Measurements from ENCODE around the gene NAGPA. TPM values are rescaled to one million over a fixed set of nuclear protein-coding genes. Genes with fewer than 3 reads are reported as not detected.
"Not testable (repeated sequence)": the region's sequence is repeated elsewhere in the genome, so short reads cannot be mapped to it uniquely, and the experiment has no call there.

NAGPA gene
- 11.6 and 12.5 TPM in 2 replicates for total RNA-seq

- no peaks in the 10 kb centered on the region for H3K27me3 Mint-ChIP-seq (ENCODE audit: insufficient read depth)
- intact Hi-C loops (cut with micrococcal nuclease), result loop anchor here (1.0 to 5.0 kb wide), 4 partner anchors 38 to 186 kb away; partner anchors contain the start of genes ALG1, EEF2KMT, GLYR1 and SEC14L5
- peaks cover 15% of the 10 kb centered on the region for H3K4me1 Mint-ChIP-seq (ENCODE audit: low read depth)
- H3K9me3 Mint-ChIP-seq, result no peaks in the 10 kb centered on the region
- no peaks in the 10 kb centered on the region for H3K36me3 Mint-ChIP-seq (ENCODE audit: low read depth)
- H3K4me3 Mint-ChIP-seq, result peak within 1 kb of the TSS; percentile 85
- peak within 1 kb of the TSS; percentile 76 for H3K27ac Mint-ChIP-seq
- peak; percentile 78 for DNase-seq (ENCODE audit: low spot score)
Measured at GRCh38 chr16:5033256-5034166, at the start of gene NAGPA. Gene NAGPA (minus strand): TSS chr16:5033935. CDS start chr16:5033914, 21 bp downstream.

- peaks cover 19% of the 10 kb centered on the region for H3K36me3 Mint-ChIP-seq (ENCODE audit: low read depth)
- H3K27me3 Mint-ChIP-seq (ENCODE audit: insufficient read depth); H3K9me3 Mint-ChIP-seq; H3K4me3 Mint-ChIP-seq; intact Hi-C loops (cut with micrococcal nuclease); DNase-seq (ENCODE audit: low spot score); H3K4me1 Mint-ChIP-seq (ENCODE audit: low read depth); H3K27ac Mint-ChIP-seq: not testable (repeated sequence)
Measured at GRCh38 chr16:5080996-5081395, 47.3 kb upstream of the NAGPA start.

- H3K4me1 Mint-ChIP-seq (ENCODE audit: low read depth); H3K27ac Mint-ChIP-seq; H3K9me3 Mint-ChIP-seq; DNase-seq (ENCODE audit: low spot score); intact Hi-C loops (cut with micrococcal nuclease); H3K4me3 Mint-ChIP-seq; H3K27me3 Mint-ChIP-seq (ENCODE audit: insufficient read depth): not testable (repeated sequence)
- H3K36me3 Mint-ChIP-seq (ENCODE audit: low read depth), result peaks cover 21% of the 10 kb centered on the region
Measured at GRCh38 chr16:5080461-5080860, 46.7 kb upstream of the NAGPA start.

- no peaks in the 10 kb centered on the region for H3K4me1 Mint-ChIP-seq (ENCODE audit: low read depth)
- no peak for DNase-seq (ENCODE audit: low spot score)
- H3K27me3 Mint-ChIP-seq (ENCODE audit: insufficient read depth), result no peaks in the 10 kb centered on the region
- no peak overlapping the region for H3K27ac Mint-ChIP-seq
- H3K4me3 Mint-ChIP-seq, result no peak overlapping the region
- H3K36me3 Mint-ChIP-seq (ENCODE audit: low read depth), result peaks cover 9% of the 10 kb centered on the region
- no peaks in the 10 kb centered on the region for H3K9me3 Mint-ChIP-seq
- intact Hi-C loops (cut with micrococcal nuclease), result no loop called here
Measured at GRCh38 chr16:5078626-5079025, 44.9 kb upstream of the NAGPA start.

GRCh38 chr16:5077304-5077703, 43.6 kb upstream of the NAGPA start:
- intact Hi-C loops (cut with micrococcal nuclease), result no loop called here
- no peaks in the 10 kb centered on the region for H3K9me3 Mint-ChIP-seq
- DNase-seq (ENCODE audit: low spot score), result no peak
- peaks cover 11% of the 10 kb centered on the region for H3K36me3 Mint-ChIP-seq (ENCODE audit: low read depth)
- H3K4me1 Mint-ChIP-seq (ENCODE audit: low read depth), result peaks cover 12% of the 10 kb centered on the region
- H3K27ac Mint-ChIP-seq, result no peak overlapping the region
- H3K27me3 Mint-ChIP-seq (ENCODE audit: insufficient read depth), result no peaks in the 10 kb centered on the region
- no peak overlapping the region for H3K4me3 Mint-ChIP-seq

- H3K9me3 Mint-ChIP-seq, result no peaks in the 10 kb centered on the region
- intact Hi-C loops (cut with micrococcal nuclease), result no loop called here
- H3K27me3 Mint-ChIP-seq (ENCODE audit: insufficient read depth), result peaks cover 2% of the 10 kb centered on the region
- no peak for DNase-seq (ENCODE audit: low spot score)
- no peak overlapping the region for H3K27ac Mint-ChIP-seq
- peaks cover 11% of the 10 kb centered on the region for H3K36me3 Mint-ChIP-seq (ENCODE audit: low read depth)
- peaks cover 24% of the 10 kb centered on the region for H3K4me1 Mint-ChIP-seq (ENCODE audit: low read depth)
- H3K4me3 Mint-ChIP-seq, result no peak overlapping the region
Measured at GRCh38 chr16:5075637-5076036, 41.9 kb upstream of the NAGPA start.

GRCh38 chr16:5073771-5074170, 40.0 kb upstream of the NAGPA start:
- not testable (repeated sequence) for H3K9me3 Mint-ChIP-seq; DNase-seq (ENCODE audit: low spot score); H3K4me3 Mint-ChIP-seq; H3K27ac Mint-ChIP-seq; H3K36me3 Mint-ChIP-seq (ENCODE audit: low read depth); H3K27me3 Mint-ChIP-seq (ENCODE audit: insufficient read depth)
- intact Hi-C loops (cut with micrococcal nuclease), result loop anchor here (5.0 kb wide), 2 partner anchors 226 to 306 kb away; partner anchors contain the start of genes GLYR1, UBN1 and ZNF500
- peaks cover 24% of the 10 kb centered on the region for H3K4me1 Mint-ChIP-seq (ENCODE audit: low read depth)

GRCh38 chr16:5073279-5073629, 39.5 kb upstream of the NAGPA start:
- Mint-ChIP-seq H3K4me1 (ENCODE audit: low read depth) (peaks cover 24% of the 10 kb centered on the region), H3K36me3 (ENCODE audit: low read depth) (peaks cover 7% of the 10 kb centered on the region), H3K27ac (peak overlapping the region; percentile 4), H3K9me3 (no peaks in the 10 kb centered on the region), H3K27me3 (ENCODE audit: insufficient read depth) (peaks cover 4% of the 10 kb centered on the region), H3K4me3 (peak overlapping the region; percentile 93)
- DNase-seq (ENCODE audit: low spot score), result no peak
- intact Hi-C loops (cut with micrococcal nuclease), result loop anchor here (5.0 kb wide), 2 partner anchors 226 to 306 kb away; partner anchors contain the start of genes GLYR1, UBN1 and ZNF500

- Mint-ChIP-seq H3K4me3 (peak overlapping the region; percentile 93), H3K27me3 (ENCODE audit: insufficient read depth) (peaks cover 4% of the 10 kb centered on the region), H3K4me1 (ENCODE audit: low read depth) (peaks cover 24% of the 10 kb centered on the region), H3K9me3 (no peaks in the 10 kb centered on the region), H3K27ac (peak overlapping the region; percentile 97), H3K36me3 (ENCODE audit: low read depth) (peaks cover 7% of the 10 kb centered on the region)
- DNase-seq (ENCODE audit: low spot score), result no peak
- intact Hi-C loops (cut with micrococcal nuclease), result loop anchor here (5.0 kb wide), 2 partner anchors 225 to 305 kb away; partner anchors contain the start of genes GLYR1, UBN1 and ZNF500
Measured at GRCh38 chr16:5072334-5073278, 38.9 kb upstream of the NAGPA start.

GRCh38 chr16:5071681-5072333, 38.1 kb upstream of the NAGPA start, which contains the start of gene ALG1:
Gene ALG1 (plus strand): TSS chr16:5071843. CDS start chr16:5071850, 7 bp downstream.
- Mint-ChIP-seq H3K4me3 (peak within 1 kb of the TSS; percentile 93), H3K36me3 (ENCODE audit: low read depth) (peaks cover 7% of the 10 kb centered on the region), H3K27me3 (ENCODE audit: insufficient read depth) (peaks cover 6% of the 10 kb centered on the region), H3K27ac (peak within 1 kb of the TSS; percentile 97), H3K4me1 (ENCODE audit: low read depth) (peaks cover 24% of the 10 kb centered on the region), H3K9me3 (no peaks in the 10 kb centered on the region)
- intact Hi-C loops (cut with micrococcal nuclease), result loop anchor here (1.0 to 5.0 kb wide), 6 partner anchors 20 to 305 kb away; partner anchors contain the start of genes EEF2KMT, GLYR1, ROGDI and UBN1
- DNase-seq (ENCODE audit: low spot score), result peak; percentile 88

GRCh38 chr16:5071341-5071680, 37.6 kb upstream of the NAGPA start:
- H3K27ac Mint-ChIP-seq, result peak overlapping the region; percentile 97
- peaks cover 24% of the 10 kb centered on the region for H3K4me1 Mint-ChIP-seq (ENCODE audit: low read depth)
- H3K27me3 Mint-ChIP-seq (ENCODE audit: insufficient read depth), result peaks cover 6% of the 10 kb centered on the region
- H3K4me3 Mint-ChIP-seq, result peak overlapping the region; percentile 93
- H3K36me3 Mint-ChIP-seq (ENCODE audit: low read depth), result peaks cover 7% of the 10 kb centered on the region
- H3K9me3 Mint-ChIP-seq, result no peaks in the 10 kb centered on the region
- intact Hi-C loops (cut with micrococcal nuclease), result loop anchor here (1.0 to 5.0 kb wide), 6 partner anchors 21 to 304 kb away; partner anchors contain the start of genes EEF2KMT, GLYR1, ROGDI and UBN1
- DNase-seq (ENCODE audit: low spot score), result no peak

Measured in activated T-helper 1 cell treated with anti-CD3 and anti-CD28 coated beads, Interleukin-12 subunit alpha, Interleukin-12 subunit beta, Interleukin-2, Interleukin-4 antibody, amounts not matched to agents 30 ng/mL and 10 ng/mL and 1 ng/mL, durations not matched to agents 14 hours and 24 hours and 36 hours (primary cell).